Adrenal gland (tissue), 5 donors: Measurements from ENCODE around the gene ZNF169.
"Not testable (repeated sequence)": the region's sequence is repeated elsewhere in the genome, so short reads cannot be mapped to it uniquely, and the experiment has no call there.

ENCODE experiments used
- CTCF ChIP-seq, 6 experiments: fragments of 450-650 bp in 4 of 6; fragments of 200-600 bp in 2 of 6; sonication (generic) in 1 of 6; IDR thresholded peaks; 1 replicate in 5 of 6; 2 replicates in 1 of 6; pipeline versions ENCODE4 v1.5.1 to v1.8.0; 2016 to 2021; ENCODE audit warnings: antibody characterized with exemption in 6 of 6, mild to moderate bottlenecking in 2 of 6, moderate library complexity in 1 of 6
- POLR2A ChIP-seq, 2 donors: fragments of 450-650 bp; IDR thresholded peaks; one replicate each; pipeline ENCODE4 v1.6.1; 2017; ENCODE audit warnings: antibody characterized with exemption in 2 of 2, mild to moderate bottlenecking in 2 of 2, moderate library complexity in 1 of 2
- donor health status: DM: no; HTN: no; CAD: no.

DNA sequence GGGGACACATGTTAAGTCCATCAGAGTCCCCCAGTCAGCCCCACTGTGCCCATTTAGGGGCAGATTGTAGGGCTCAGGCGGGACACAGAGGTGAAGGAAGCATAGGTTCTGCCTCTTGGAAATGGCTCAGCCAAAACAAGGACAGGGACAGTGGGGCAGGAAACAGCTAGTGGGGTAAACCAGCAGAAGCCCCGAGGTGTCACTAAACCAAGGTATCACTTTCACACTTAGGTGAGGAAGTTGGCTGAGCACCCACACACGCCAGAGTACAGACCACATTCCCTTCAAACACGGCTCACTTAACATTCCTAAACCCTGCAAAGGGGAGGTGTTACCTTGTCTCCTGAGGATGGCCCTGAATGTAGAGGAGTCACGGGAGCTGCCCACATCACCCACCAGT, 57.1 kb downstream of the ZNF169 start:
- not testable (repeated sequence) for TF ChIP-seq CTCF, POLR2A (IDR thresholded peaks at IDR 0.05)
